LNCAP (cell line): ENCODE results near the gene MLLT3.

ENCODE experiments used
- CTCF ChIP-seq: fragments of 450-650 bp; IDR thresholded peaks from 2 replicates; pipeline ENCODE4 v1.5.1; 2017; ENCODE audit warnings: mild to moderate bottlenecking

The MLLT3 gene

GRCh38 chr9:20315677-20316076 lies 306.6 kb downstream of the MLLT3 start:
- no peak for TF ChIP-seq CTCF

- no peak for TF ChIP-seq CTCF
Measured at GRCh38 chr9:20314981-20315380, 307.3 kb downstream of the MLLT3 start.

- TF ChIP-seq CTCF = no peak
Measured at GRCh38 chr9:20313415-20313814, 308.9 kb downstream of the MLLT3 start.

GRCh38 chr9:20312732-20313131 lies 309.6 kb downstream of the MLLT3 start:
- TF ChIP-seq CTCF = no peak

GRCh38 chr9:20310024-20310423 lies 312.3 kb downstream of the MLLT3 start:
- TF ChIP-seq CTCF = no peak

- TF ChIP-seq CTCF = no peak
Measured at GRCh38 chr9:20309124-20309523, 313.2 kb downstream of the MLLT3 start.

- no peak for TF ChIP-seq CTCF
Measured at GRCh38 chr9:20307621-20308020, 314.7 kb downstream of the MLLT3 start.

GRCh38 chr9:20305452-20305851 lies 316.8 kb downstream of the MLLT3 start:
- TF ChIP-seq CTCF = no peak
